HUES6 (cell line): ENCODE measurements around the gene CERKL.

ENCODE experiments used
- H3K27ac ChIP-seq: 2 replicates; pipeline ENCODE4 v1.7.0; 2013; ENCODE audit warnings: low read depth, mild to moderate bottlenecking, low read length, inconsistent platforms
- H3K27me3 ChIP-seq: 2 replicates; pipeline ENCODE4 v1.6.1; 2013; ENCODE audit warnings: low read length; ENCODE audit not compliant: control insufficient read depth, insufficient read depth
- H3K36me3 ChIP-seq: 2 replicates; pipeline ENCODE4 v1.6.1; 2013; ENCODE audit warnings: low read length; ENCODE audit not compliant: control insufficient read depth, insufficient read depth
- H3K4me1 ChIP-seq: 2 replicates; pipeline ENCODE4 v1.6.1; 2013; ENCODE audit warnings: low read length; ENCODE audit not compliant: control insufficient read depth, insufficient read depth
- H3K4me3 ChIP-seq: 2 replicates; pipeline ENCODE4 v1.5.1; 2013; ENCODE audit warnings: low read depth, low read length
- H3K9ac ChIP-seq: one replicate; pipeline ENCODE4 v1.6.1; 2013; ENCODE audit warnings: mild to moderate bottlenecking, low read length
- H3K9me3 ChIP-seq: 2 replicates; pipeline ENCODE4 v1.6.1; 2013; ENCODE audit warnings: low read depth, low read length; ENCODE audit not compliant: control insufficient read depth, insufficient read depth

The CERKL gene

DNA sequence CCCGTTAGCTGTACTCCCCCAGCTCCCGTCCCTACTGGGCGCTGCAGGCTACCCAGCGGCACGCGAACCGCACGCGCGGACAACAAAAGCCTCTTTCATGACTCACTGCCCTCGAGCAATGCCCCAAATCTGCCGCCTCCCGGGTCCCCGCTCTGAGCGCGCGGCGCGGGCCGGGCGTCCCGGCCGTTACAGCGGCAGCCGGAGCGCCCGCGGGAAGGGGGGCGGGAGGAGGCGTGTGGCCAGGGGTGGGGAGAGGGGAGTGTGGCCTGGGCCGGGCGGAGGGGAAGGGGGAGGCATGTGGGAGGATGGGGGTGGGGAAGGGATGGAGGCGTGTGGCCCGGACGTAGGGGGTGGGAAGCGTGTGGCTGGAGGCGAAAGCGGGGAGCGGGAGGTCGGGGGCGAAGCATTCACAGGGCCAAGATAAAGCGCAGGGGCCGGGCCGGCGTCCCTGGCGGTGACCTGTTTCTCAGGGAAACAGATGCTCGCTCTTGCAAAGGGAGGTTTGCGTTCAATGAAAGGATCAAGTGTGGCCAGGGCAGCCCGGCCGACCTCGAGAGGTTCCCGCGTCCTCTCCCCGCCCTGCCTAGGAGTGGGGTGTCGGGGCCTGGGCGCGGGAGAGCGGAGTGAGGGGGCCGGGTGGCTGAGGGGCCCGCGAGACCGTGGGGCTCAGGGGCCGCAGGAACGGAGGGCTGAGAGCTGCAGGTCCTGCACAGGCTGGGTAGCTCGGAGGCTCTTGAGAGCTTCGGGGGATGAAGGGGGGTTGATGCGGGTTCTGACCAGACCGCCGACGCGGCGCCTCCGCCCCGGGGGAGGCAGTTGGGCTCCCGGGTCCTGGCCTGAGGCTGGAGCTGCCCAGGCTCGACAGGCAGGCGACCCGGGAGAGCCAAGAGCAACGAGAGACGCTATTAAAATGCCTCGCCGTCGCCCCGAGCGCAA, 26.9 kb upstream of the CERKL start:
- H3K27me3 ChIP-seq: peaks cover 100% of the 10 kb centered on the region
- H3K36me3 ChIP-seq: no peaks in the 10 kb centered on the region
- H3K4me3 ChIP-seq: peak overlapping the region; percentile 50
- H3K27ac ChIP-seq: no peak overlapping the region
- H3K9me3 ChIP-seq: no peaks in the 10 kb centered on the region
- H3K4me1 ChIP-seq: peaks cover 25% of the 10 kb centered on the region
- no peak overlapping the region for H3K9ac ChIP-seq

DNA sequence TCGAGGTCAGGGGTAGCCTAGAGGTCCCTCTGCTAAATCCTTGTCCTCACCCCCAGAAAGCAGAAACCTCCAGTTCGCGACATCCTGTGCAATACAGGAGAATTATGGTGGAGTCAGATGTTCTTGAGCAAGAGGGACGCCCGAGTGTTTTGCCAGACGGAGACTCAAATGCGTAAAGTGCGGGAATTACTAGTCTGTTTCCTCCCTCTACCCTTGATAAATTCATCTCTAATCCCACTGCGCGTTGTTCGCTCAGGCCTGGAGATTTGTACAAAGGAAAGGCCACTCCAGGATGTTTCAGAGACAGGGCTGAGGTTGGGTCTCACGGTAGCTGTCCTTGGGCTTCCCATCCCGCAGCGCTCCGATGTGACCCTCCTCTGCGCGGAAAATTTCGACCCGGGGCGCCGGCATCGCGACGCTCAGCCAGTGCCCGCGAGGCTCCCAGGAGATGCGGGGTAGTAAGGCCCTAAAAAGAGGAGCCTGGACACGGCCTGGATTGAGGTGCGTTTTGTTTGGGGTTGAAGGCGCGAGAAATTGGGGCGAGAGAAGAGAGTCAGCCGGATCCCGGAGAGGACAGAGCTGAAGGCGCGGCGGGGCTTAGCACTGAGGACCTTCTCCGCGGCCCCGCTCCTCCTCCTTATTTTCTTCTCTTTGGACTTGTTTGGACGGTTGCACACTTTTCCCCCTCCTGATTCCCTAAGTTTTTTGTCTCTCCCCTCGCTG, 26.1 kb upstream of the CERKL start:
- Histone ChIP-seq H3K27me3 (peaks cover 100% of the 10 kb centered on the region), H3K27ac (no peak overlapping the region), H3K4me1 (peaks cover 25% of the 10 kb centered on the region), H3K36me3 (no peaks in the 10 kb centered on the region), H3K9ac (no peak overlapping the region), H3K9me3 (no peaks in the 10 kb centered on the region), H3K4me3 (peak overlapping the region; percentile 44)

DNA sequence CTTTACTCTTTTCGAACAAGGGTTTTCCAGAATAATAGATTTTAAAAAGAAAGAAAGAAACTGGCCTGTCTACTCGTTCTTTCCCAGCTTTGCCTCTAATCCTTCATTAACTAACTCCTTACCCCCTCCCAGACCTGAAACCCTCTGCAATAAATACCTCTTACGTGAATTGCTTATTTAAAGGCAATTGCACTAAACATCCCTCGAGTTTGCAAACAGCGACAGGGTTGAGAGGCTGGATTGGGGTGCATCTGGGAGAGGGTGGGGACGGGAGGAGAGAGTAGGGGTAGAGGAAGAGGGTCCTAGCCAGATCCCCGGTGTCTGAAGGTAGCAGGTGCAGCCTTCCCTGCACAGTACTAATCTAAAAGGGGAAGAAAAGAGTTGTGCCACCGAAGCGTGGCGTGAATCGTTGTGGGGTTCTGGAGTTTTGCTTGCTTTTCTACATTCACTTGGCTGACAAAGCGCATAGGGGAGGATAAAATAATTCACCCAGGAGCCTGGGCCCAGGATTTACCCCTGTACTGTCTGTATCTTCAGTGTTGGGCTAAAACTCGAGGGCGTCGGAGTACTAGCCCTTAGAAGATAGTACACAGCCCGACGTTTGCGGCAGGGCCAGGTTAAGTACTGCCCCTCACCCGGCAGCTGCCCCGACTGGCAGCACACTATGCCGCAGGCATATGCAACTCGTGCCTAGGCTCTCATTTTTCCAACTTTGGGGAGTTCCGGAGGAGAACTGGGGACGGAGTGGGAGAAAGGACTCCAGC, 25.3 kb upstream of the CERKL start:
- no peak overlapping the region for H3K9ac ChIP-seq
- peaks cover 25% of the 10 kb centered on the region for H3K4me1 ChIP-seq
- H3K27me3 ChIP-seq: peaks cover 100% of the 10 kb centered on the region
- peak overlapping the region; percentile 44; the same call in 1 of the 2 replicates for H3K4me3 ChIP-seq
- no peaks in the 10 kb centered on the region for H3K9me3 ChIP-seq
- H3K27ac ChIP-seq: no peak overlapping the region
- no peaks in the 10 kb centered on the region for H3K36me3 ChIP-seq

DNA sequence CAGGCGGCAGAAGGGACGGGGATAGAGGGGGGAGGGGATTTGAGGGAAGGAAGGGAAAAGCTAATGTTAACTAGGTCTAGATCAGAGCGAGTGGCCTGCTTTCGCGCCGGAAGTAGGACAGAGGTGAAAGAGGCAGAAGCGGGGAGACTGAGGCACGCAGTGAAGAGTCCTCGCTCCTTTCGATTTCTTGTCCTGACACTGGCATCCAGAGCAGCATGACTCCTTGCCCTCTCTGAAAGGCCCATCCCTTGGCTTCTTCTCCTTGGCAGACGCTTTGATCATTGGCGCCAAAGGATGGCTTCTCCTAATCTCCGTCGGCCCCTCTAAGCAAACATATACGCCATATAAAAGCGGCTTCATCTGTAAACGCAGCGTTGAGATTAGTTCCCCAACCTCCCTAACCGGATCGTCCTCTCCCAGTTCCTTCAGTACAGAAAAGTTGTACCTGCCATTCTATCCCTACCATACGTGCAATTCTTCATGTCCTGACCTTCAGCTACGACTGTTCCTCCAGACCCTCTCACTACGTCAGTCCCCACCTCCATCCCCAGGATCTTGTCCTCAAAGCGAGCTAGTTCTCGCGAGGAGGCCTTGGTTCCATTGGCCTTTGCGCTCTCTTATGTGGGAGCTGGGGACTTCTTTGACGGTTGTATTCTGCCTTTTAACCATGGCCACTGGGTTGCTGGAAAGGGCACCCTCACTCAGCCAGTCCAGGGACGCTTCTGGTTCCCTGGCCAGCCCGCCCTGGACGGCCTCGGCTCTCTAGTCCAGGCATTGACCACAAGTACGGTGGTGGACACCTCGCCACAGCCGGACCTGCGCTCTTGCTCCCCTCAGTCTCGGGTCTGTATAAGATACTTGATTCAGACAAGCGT, 24.3 kb upstream of the CERKL start:
- Histone ChIP-seq H3K4me3 (peak overlapping the region; percentile 66), H3K27ac (no peak overlapping the region), H3K27me3 (peaks cover 100% of the 10 kb centered on the region), H3K36me3 (no peaks in the 10 kb centered on the region), H3K4me1 (peaks cover 25% of the 10 kb centered on the region), H3K9me3 (no peaks in the 10 kb centered on the region), H3K9ac (no peak overlapping the region)

DNA sequence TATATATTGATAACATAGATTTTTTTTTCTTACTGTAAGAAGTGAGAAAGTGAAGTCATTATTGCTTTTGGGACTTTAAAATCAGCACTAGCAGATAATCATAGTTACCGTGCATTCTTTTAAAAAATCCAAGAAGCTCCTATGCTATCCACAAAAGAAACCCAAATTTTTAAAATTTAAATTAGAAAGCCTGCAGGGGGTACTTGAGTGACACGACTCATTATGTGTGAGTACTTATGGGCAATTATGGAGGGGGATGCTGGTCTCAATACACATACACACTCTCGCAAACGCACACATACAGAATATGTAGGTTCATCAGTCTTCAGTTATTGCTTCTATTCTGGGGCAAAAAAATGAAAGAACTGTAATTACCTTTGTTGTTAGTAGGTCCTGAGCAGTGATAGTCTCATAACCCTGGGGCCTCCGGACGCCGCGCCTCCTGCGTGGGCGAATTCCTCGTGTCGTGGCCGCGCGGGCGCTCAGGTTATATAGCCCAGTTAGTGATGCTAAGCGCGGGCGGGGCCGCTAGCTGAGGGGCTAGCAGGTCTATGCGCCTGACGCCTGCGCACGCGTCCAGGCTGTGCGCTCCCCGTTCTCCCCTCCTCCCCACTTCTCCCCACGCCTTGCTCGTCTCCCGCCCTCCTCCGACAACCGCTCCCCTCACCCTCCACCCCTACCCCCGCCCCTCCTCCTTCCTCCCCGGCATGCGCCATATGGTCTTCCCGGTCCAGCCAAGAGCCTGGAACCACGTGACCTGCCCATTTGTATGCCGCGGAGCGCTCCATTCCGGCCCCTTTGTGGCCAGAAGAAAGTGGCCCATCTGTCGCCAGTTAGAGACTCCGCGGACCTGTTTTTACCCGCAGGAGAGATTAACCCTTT, 23.4 kb upstream of the CERKL start, which contains the start of gene NEUROD1:
Gene NEUROD1 (minus strand): TSS at position 463 of the 882 bp plus-strand sequence. CDS start 1,657 bp downstream, outside the sequence.
- Histone ChIP-seq H3K4me1 (peaks cover 21% of the 10 kb centered on the region), H3K27ac (no peak within 1 kb of the TSS), H3K4me3 (peak within 1 kb of the TSS; percentile 66), H3K9me3 (no peaks in the 10 kb centered on the region), H3K9ac (no peak within 1 kb of the TSS), H3K27me3 (peaks cover 100% of the 10 kb centered on the region), H3K36me3 (no peaks in the 10 kb centered on the region)

DNA sequence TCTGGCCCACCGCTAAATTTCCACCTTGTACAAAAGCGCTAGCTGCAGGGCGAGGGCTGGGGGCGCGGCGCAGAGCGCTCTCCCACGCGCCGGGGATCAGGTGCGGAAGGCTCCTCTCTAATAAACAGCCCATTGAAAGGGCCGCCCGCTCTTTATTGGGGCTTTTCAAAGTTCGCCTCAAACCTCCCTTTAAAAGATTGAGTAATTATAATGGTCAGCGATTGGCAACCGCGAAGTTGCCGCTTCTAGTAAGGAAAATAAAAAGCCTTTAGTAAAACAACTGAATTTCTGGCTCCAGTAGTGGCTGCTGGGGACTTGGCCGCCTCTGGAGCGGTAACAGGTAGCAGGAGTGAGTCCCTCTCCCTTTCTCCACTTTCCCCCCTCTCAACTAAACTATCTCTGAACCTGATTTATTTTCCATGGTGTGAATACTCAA, 22.7 kb upstream of the CERKL start:
- Histone ChIP-seq H3K9me3 (no peaks in the 10 kb centered on the region), H3K4me1 (peaks cover 16% of the 10 kb centered on the region), H3K27me3 (peaks cover 100% of the 10 kb centered on the region), H3K36me3 (no peaks in the 10 kb centered on the region), H3K9ac (no peak overlapping the region), H3K4me3 (no peak overlapping the region), H3K27ac (no peak overlapping the region)

DNA sequence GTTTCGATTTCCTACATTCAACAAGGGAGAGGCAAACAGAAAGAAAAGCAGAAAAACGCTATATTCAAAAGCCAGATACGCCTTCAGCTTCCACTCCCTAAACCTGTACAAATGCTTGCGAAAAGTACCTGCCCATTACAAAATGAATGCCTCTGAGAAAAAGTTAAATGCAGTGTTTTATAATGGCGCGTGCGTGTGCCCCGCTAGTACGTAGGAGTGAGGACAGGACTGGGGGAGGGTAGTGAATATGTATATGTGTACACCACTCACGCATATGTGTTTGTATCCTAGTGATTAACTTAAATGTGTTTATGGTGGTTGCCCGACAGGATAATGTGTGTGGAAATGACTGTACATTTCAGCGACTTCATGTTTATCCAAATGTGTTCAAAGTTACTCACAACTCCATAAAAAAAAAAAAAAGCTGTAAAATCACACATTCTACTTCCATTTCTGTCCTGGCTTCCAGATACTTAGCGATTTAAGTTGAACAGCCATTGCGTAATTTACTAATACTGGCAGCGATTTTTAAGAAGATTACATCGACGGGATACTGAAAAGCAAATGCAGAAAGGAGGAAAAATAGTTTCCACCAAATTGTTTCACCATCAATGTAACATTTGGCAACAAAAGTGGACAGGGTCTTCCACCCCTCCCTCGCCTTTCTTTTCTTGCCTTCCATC, 22.1 kb upstream of the CERKL start:
- H3K9ac ChIP-seq: no peak overlapping the region
- H3K27me3 ChIP-seq: peaks cover 100% of the 10 kb centered on the region
- H3K4me3 ChIP-seq: no peak overlapping the region
- peaks cover 16% of the 10 kb centered on the region for H3K4me1 ChIP-seq
- no peaks in the 10 kb centered on the region for H3K9me3 ChIP-seq
- H3K27ac ChIP-seq: no peak overlapping the region
- no peaks in the 10 kb centered on the region for H3K36me3 ChIP-seq

DNA sequence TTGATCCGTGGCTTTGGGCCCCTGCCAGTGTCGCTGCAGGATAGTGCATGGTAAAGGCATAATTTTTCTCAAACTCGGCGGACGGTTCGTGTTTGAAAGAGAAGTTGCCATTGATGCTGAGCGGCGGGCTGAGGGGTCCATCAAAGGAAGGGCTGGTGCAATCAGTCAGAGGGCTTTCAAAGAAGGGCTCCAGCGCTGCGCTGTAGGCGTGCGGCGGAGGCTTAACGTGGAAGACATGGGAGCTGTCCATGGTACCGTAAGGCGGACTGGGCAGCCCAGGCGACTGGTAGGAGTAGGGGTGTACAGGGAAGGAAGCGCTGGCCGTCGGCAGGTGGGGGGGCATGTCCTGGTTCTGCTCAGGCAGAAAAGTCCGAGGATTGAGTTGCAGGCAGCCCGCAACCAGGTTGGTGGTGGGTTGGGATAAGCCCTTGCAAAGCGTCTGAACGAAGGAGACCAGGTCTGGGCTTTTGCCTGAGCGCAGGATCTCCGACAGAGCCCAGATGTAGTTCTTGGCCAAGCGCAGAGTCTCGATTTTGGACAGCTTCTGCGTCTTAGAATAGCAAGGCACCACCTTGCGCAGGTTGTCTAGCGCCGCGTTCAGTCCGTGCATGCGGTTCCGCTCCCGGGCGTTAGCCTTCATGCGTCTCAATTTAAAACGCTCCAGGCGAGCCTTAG, 21.1 kb upstream of the CERKL start:
- H3K27me3 ChIP-seq: peaks cover 100% of the 10 kb centered on the region
- H3K4me3 ChIP-seq: no peak overlapping the region
- no peak overlapping the region for H3K9ac ChIP-seq
- H3K4me1 ChIP-seq: peaks cover 16% of the 10 kb centered on the region
- H3K9me3 ChIP-seq: no peaks in the 10 kb centered on the region
- H3K36me3 ChIP-seq: no peaks in the 10 kb centered on the region
- H3K27ac ChIP-seq: no peak overlapping the region

DNA sequence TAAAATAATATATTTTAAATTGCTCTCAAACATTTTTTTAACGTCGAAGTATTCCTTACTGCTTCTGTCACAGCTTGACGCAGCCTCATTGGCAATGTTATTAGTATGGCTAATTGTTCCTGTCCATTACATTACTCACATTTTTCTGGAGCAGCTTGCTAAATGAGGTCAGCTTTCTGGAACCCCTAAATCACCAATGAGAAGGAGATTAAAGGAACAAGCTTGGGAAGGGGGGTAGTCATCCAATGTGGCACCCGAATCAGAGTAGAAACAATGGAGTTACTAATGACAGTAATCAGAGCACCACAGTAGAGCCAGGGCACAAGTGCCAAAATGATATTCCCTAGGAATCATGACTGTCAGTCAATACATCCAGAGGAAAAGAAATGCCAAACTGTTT, 18.3 kb upstream of the CERKL start:
- no peak overlapping the region for H3K9ac ChIP-seq
- H3K27me3 ChIP-seq: peaks cover 98% of the 10 kb centered on the region
- H3K4me1 ChIP-seq: no peaks in the 10 kb centered on the region
- H3K9me3 ChIP-seq: no peaks in the 10 kb centered on the region
- H3K36me3 ChIP-seq: no peaks in the 10 kb centered on the region
- no peak overlapping the region for H3K27ac ChIP-seq
- H3K4me3 ChIP-seq: no peak overlapping the region
